NB4 (cell line): Measurements from ENCODE around the gene RAB3C.

ENCODE experiments used
- POLR2A ChIP-seq: IDR thresholded peaks from 2 replicates; pipeline ENCODE4 v1.6.1; 2011; ENCODE audit warnings: mild to moderate bottlenecking; ENCODE audit not compliant: insufficient read length; ENCODE audit errors: extremely low read depth
- TF ChIP-seq, protein P1 (sequence below): IDR thresholded peaks from one replicate; pipeline ENCODE4 v1.5.1; 2012; ENCODE audit warnings: low read depth, low read length

DNA sequence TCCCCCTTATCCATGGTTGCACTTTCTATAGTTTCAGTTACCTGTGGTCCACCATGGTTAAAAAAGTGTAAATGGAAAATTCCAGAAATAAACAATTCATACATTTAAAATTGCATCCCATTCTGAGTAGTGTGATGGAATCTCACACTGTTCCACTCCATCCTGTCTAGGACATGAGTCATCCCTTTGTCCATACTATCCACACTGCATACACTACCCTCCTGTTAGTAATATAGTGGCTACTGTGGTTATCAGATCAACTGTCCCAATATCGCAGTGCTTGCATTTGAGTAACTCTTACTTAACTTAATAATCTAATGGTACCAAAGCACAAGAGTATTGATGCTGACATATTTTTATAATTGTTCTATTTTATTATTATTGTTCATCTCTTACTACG, 100.7 kb downstream of the RAB3C start:
- TF ChIP-seq, protein P1, sequence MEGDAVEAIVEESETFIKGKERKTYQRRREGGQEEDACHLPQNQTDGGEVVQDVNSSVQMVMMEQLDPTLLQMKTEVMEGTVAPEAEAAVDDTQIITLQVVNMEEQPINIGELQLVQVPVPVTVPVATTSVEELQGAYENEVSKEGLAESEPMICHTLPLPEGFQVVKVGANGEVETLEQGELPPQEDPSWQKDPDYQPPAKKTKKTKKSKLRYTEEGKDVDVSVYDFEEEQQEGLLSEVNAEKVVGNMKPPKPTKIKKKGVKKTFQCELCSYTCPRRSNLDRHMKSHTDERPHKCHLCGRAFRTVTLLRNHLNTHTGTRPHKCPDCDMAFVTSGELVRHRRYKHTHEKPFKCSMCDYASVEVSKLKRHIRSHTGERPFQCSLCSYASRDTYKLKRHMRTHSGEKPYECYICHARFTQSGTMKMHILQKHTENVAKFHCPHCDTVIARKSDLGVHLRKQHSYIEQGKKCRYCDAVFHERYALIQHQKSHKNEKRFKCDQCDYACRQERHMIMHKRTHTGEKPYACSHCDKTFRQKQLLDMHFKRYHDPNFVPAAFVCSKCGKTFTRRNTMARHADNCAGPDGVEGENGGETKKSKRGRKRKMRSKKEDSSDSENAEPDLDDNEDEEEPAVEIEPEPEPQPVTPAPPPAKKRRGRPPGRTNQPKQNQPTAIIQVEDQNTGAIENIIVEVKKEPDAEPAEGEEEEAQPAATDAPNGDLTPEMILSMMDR: no peak
- TF ChIP-seq POLR2A: no peak
